Stimulated activated CD4-positive, alpha-beta T cell treated with anti-CD3 and anti-CD28 coated beads, Interleukin-12 subunit alpha, Interleukin-12 subunit beta, amount 100 ng/mL, for 24 hours (primary cell): ENCODE measurements around the gene GFPT1.
"Not testable (repeated sequence)": the region's sequence is repeated elsewhere in the genome, so short reads cannot be mapped to it uniquely, and the experiment has no call there.

Experiments used
- DNase-seq, 2 experiments: peaks; one replicate each; pipeline ENCODE4 v3.0.0-alpha.2; 2020; ENCODE audit warnings: low read depth in 2 of 2

GFPT1 gene

DNA sequence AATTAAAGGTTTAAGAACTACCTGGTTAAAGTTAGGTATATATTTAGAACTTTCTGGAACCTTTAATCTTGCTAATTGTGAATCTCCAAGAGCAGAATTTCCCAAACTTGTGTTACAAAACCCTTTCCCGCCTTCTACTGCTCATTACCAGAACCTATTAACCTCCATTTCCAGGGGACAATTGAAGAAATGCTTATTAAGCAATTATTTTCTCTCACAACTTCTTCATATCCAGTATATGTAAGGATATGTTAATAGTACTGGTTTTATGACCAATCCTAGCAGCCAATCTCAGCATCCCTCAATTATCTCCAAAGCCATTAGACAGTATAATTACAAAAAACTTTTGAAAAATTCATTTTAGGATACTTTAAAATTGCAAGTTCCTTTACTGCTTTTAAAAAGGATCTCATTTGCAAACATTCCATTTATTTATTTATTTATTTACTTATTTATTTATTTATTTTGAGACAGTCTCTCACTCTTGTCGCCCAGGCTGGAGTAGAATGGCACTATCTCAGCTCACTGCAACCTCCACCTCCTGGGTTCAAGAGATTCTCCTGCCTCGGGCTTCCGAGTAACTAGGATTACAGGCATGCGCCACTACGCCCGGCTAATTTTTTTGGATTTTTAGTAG, 3.7 kb downstream of the GFPT1 start:
- DNase-seq: no peak

- no peak for DNase-seq
Measured at GRCh38 chr2:69382547-69382946, 4.5 kb downstream of the GFPT1 start.

- no peak for DNase-seq
Measured at GRCh38 chr2:69381337-69381737, 5.7 kb downstream of the GFPT1 start.

GRCh38 chr2:69380072-69380917, 6.7 kb downstream of the GFPT1 start:
- no peak for DNase-seq

DNA sequence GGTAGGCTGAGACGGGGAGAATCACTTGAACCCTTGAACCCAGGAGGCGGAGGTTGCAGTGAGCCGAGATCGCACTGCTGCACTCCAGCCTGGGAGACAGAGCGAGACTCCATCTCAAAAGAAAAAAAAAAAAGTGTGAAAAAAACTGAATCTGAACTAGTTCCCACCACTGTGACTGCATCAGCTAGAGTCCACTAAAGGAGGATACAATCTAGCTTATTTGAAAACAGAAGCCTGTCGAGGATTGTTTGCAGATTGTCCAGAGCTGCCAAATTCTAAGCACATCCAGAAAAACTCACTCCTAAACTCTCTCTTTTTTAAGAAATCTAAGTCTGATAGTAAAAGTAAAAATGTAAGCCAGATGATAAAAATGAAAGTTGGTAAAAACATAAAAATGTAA, 10.6 kb downstream of the GFPT1 start:
- DNase-seq: no peak

DNA sequence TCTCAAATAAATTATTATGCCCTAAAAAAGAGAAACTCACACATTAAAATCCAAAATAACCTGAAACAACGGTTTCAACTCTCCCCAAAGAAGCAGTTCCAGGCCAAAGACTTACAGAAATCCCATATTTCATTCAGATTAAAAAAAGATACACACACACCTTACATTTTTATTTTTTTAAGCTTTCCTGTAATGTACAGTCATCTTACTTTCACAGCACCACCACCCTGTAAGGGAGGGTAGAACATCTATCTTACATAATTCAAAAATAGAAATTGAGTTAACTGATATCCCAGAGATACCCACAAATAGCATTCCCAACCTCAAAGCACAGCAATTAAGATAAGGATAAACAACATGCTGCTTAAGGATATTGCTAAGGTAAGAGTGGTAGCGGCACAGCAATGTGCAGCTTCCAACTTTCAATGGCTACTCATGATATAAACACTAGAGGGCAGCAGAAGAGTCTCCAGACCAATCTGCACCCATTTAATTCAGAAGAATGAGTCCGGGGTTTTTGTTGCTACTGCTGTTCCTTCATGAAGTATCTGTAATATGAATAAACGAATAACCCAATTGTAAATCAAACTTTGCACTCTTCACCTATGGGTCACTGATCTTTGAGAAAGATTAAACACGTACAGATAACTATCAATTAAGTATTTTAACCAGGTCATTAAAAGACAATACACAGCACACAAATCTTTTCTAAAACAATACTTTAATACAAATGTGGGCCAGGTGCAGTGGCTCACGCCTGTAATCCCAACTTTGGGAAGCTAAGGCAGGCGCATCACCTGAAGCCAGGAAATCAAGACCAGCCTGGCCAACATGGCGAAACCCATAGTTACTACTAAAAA, 11.3 kb downstream of the GFPT1 start:
- no peak for DNase-seq

DNA sequence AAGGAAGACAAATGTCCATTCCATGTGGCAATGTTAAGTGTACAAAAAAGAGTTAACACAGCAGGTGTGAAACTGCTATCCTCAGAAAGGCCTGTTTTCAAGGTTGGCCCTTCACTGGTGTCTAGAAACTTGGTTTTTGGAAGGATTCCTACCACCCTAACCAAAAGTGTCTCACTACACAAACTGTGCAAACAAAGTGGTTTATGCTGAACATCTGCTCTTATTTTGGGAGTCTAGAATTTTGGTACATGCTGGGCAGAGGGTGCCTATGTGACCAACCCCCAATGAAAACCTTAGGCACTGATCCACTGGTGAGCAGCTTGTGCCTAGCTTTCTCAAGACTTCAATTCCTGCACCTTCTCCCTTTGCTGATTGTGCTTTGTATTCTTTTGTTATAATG, 14.3 kb downstream of the GFPT1 start:
- DNase-seq: no peak

DNA sequence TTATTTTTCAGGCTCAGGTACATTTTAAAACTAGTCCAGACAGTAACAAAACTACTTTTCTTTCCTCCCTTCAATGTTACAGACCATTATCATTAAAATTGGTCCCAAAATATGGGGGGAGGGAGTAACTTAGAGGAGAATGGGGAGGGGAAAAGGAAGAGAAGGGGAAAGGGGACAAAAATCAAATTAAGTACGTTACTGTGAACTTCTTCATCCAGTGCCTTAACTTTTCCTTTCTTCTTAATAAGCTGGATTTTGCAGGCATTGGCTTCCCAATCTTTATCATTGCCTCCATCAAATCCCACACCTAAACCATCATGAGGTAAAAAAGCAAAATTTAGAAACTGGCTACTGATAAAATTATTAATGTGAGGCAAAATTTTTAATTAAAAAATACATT, 17.2 kb downstream of the GFPT1 start:
- no peak for DNase-seq

DNA sequence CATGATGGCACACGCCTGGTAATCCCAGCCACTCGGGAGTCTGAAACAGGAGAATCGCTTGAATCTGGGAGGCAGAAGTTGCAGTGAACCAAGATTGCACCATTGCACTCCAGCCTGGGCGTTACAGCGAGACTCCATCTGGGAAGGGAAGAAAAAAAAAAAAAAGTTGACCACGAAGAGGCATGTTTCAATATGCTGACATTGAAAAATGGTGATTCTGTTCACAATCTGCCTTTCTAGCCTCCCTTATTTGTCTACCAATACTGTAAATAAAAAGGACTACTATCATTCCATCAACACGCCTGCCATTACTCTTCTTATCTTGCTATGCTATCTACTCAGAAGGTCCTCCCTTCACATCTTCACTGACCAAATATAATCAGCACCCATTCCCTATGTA, 18.4 kb downstream of the GFPT1 start:
- no peak for DNase-seq

GRCh38 chr2:69359371-69359770, 27.7 kb downstream of the GFPT1 start:
- no peak for DNase-seq

DNA sequence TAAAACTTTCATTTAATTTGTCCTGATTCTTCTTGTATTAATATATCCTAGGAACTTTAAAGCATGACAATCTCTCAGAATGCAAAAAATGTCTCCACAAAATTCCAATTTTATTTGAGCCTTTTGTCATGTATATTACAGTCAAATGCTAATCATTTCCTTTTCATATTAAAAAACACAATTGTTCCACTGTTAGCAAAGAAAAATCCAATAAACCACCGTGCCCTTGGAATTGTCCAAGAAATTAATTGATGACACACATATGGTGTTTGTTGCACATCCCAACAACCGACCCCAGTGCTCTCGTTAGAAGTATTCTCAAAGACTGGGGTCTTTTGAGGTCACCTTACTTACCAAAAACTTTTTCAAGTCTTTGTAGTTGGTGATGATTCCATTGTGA, 28.1 kb downstream of the GFPT1 start:
- no peak for DNase-seq

DNA sequence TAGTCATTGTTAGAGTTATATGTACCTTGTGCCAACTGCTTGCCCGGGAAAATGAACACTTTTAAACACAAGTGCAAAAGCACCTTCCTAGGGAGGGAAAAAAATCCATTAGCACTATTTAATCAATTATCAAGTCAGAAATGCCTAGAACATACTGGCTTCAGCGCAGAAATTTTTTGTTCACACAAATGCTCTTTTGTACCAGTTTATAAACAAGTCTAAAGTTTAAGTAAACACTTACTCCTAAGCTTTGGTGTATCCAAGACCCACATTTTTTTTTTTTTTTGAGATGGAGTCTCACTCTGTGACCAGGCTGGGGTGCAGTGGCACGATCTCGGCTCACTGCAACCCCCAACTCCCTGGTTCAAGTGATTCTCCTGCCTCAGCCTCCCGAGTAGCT, 30.6 kb downstream of the GFPT1 start:
- DNase-seq: no peak

DNA sequence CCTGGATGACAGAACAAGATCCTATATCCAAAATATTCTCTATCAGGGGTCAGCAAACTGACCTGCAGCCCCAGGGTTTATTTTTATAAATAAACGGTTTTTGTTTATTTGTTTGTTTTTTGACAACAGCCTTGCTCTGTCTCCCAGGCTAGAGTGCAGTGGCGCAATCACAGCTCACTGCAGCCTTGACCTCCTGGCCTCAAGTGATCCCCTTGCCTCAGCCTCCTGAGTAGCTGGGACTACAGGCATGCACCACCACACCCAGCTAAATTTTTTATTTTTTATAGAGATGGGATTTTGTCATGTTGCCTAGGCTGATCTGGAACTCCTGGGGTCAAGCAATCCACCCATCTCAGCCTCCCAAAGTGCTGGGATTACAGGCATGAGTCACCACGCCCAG, 32.1 kb downstream of the GFPT1 start:
- DNase-seq: not testable (repeated sequence)

GRCh38 chr2:69353360-69353759, 33.7 kb downstream of the GFPT1 start:
- DNase-seq: no peak

DNA sequence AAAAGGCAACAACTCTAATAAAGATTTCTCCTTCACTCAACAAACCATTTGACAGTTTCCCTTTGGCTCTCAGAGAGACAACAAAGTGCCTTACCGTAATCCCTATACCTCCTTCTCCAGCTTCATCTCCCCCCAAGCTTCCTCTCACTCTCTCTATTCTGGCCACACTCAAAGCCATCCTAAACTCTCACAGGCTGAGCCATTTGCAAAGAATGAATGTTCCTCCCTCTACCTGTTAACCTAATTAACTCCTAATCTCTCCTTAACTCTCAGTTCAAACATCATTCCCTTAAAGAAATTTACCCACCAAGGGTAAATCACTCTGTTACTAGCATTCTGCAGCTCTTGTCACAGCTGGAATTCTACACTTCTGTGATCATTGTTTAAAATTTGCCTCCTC, 38.2 kb downstream of the GFPT1 start:
- no peak for DNase-seq

GRCh38 chr2:69345434-69345833, 41.6 kb downstream of the GFPT1 start:
- DNase-seq: no peak

DNA sequence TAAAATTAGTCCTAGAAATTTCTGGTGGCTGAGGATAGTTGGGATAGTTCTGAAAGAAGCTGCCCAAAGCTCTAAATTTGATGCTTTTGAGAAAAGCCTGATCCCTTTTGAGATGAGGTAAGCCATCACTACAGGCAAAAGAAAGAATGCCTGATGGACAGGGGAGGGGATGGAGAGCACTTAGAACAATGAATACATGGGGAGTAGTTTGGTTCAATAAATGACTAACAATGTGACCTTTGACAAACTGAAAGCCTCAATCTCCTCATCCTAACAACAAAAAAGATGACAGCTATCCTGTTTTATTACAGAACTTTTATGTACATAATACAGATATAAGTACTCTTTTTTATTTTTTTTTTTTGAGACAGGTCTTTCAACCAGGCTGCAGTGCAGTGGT, 42.7 kb downstream of the GFPT1 start:
- no peak for DNase-seq

DNA sequence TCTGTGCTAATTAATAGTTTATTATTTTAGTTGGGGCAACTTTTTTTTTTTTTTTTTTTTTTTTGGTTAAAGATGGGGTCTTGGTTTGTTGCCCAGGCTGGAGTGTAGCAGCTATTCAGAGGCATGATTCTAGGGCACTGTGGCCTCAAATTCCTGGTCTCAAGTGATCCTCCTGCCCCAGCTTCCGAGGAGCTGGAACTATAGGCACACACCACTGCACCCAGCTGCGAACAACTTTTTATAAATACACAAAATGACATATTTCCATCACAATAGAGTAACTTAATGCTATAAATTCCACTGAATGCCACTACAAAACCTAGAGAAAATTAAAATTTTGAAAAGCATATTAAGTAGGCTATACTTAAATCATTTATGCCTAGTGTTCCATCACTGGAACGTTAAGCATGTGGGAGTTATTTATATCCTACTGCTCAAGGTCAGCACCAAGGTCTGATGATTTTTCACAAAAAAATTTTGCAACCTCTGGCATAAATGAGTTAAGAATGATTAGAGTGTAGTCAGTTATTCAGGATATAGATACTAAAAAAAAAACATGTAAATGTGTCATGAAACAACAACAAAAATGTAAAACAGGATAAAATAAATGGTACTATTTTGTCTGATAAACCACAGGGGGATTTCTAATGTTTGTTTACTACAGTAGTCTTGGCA, 46.8 kb downstream of the GFPT1 start:
- no peak for DNase-seq

DNA sequence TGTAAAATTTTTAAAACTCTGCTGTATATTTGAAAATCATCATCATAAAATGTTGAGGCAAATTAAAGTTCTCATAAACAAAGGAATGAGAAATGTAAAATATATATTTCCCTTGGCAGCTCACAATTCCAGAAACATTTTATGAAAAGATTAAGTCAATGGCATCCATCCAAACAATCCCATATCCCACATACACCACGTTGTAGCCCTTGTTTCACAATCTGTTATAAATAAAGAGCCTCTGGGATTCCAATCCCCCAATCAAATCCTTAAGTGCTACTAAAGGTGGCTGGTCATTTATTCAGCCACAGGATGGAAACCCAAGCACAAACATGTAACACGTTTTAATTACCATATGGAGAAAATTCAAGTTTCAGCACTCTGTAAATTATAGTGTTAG, 51.7 kb downstream of the GFPT1 start:
- no peak for DNase-seq

- no peak for DNase-seq
Measured at GRCh38 chr2:69333352-69333751, 53.7 kb downstream of the GFPT1 start.

GRCh38 chr2:69330781-69331180, 56.2 kb downstream of the GFPT1 start:
- DNase-seq: no peak

DNA sequence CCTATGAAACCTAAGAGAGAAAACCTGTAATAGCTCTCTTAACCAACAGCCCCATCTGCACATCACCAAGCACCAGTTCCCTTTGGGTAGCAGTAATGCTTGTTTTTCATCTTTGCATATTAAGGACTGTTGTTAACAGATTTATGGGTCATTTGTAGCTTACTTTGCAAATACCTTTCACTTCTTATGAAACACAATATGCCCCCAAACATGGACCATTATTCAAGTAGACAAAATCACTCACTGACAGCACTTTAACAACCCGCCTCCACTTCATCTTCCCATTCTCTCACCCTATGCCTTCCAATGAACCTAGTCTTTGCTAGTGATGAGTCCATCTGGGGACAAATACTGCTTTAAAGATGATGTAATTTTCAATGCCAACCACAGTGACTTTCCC, 64.4 kb downstream of the GFPT1 start:
- DNase-seq: no peak
